Measurements from ENCODE around the gene ZNF575.
"Not testable (repeated sequence)": the region's sequence is repeated elsewhere in the genome, so short reads cannot be mapped to it uniquely, and the experiment has no call there.

Gene ZNF575

GRCh38 chr19:43512399-43512798 is 20.6 kb upstream of the ZNF575 start:
- DNase-seq: not testable (repeated sequence)

- no peak for DNase-seq
Measured at GRCh38 chr19:43518051-43518450, 14.9 kb upstream of the ZNF575 start.

GRCh38 chr19:43519436-43520088 is 13.4 kb upstream of the ZNF575 start:
- peak; percentile 89 for DNase-seq

GRCh38 chr19:43522929-43523328 is 10.1 kb upstream of the ZNF575 start:
- DNase-seq: no peak

GRCh38 chr19:43523696-43524095 is 9.3 kb upstream of the ZNF575 start:
- DNase-seq: not testable (repeated sequence)

GRCh38 chr19:43524922-43525835 is 7.8 kb upstream of the ZNF575 start:
- DNase-seq: peak; percentile 50

GRCh38 chr19:43525836-43526771 is 6.9 kb upstream of the ZNF575 start:
- peak; percentile 60 for DNase-seq

GRCh38 chr19:43526884-43527859 is 5.8 kb upstream of the ZNF575 start, which contains the start of gene ETHE1:
ETHE1 (minus strand) TSS chr19:43527201; CDS start chr19:43527177, 24 bp downstream.
- peak; percentile 86 for DNase-seq

- DNase-seq: no peak
Measured at GRCh38 chr19:43527860-43528622, 4.9 kb upstream of the ZNF575 start.

- no peak for DNase-seq
Measured at GRCh38 chr19:43532571-43532961, 422 bp upstream of the ZNF575 start.

GRCh38 chr19:43533546-43534304 is 737 bp downstream of the ZNF575 start:
- peak; percentile 99 for DNase-seq

- DNase-seq: no peak
Measured at GRCh38 chr19:43534305-43534815, 1.4 kb downstream of the ZNF575 start.

GRCh38 chr19:43534816-43535761 is 2.1 kb downstream of the ZNF575 start:
- peak; percentile 39 for DNase-seq

- DNase-seq: no peak
Measured at GRCh38 chr19:43538922-43539321, 5.9 kb downstream of the ZNF575 start.

- no peak for DNase-seq
Measured at GRCh38 chr19:43540381-43540780, 7.4 kb downstream of the ZNF575 start.

- DNase-seq: no peak
Measured at GRCh38 chr19:43541920-43542650, 9.1 kb downstream of the ZNF575 start.

- no peak for DNase-seq
Measured at GRCh38 chr19:43544077-43544476, 11.1 kb downstream of the ZNF575 start.

GRCh38 chr19:43545276-43545675 is 12.3 kb downstream of the ZNF575 start:
- DNase-seq: no peak
